HepG2 (cell line): ENCODE measurements around the gene EIF3B. TPM values are rescaled to one million over a fixed set of nuclear protein-coding genes. Genes with fewer than 3 reads are reported as not detected.

Source experiments
- ARID5B ChIP-seq: IDR thresholded peaks from 2 replicates; pipeline ENCODE4 v1.4.0; 2020; ENCODE audit warnings: mild to moderate bottlenecking, missing genetic modification reagents
- CBFB ChIP-seq: sonication (generic); formaldehyde crosslinking; IDR thresholded peaks from 2 replicates; pipeline ENCODE4 v1.4.0; 2020; ENCODE audit warnings: missing genetic modification reagents
- HNF4G ChIP-seq, 2 experiments: sonication (generic) in 1 of 2; formaldehyde crosslinking in 1 of 2; IDR thresholded peaks; 2 replicates each; pipeline versions ENCODE4 v1.4.0 to v1.6.1; 2011 to 2020; ENCODE audit warnings: borderline replicate concordance in 2 of 2, low read depth in 2 of 2, mild to moderate bottlenecking in 2 of 2, low read length in 1 of 2, missing genetic modification reagents in 1 of 2, moderate library complexity in 1 of 2
- PRDM4 ChIP-seq: sonication (generic); formaldehyde crosslinking; IDR thresholded peaks from 2 replicates; pipeline ENCODE4 v1.9.0; 2021; ENCODE audit warnings: missing genetic modification reagents, borderline replicate concordance
- RNF219 ChIP-seq: sonication (generic); formaldehyde crosslinking; IDR thresholded peaks from 2 replicates; pipeline ENCODE4 v1.5.0; 2020; ENCODE audit warnings: mild to moderate bottlenecking, missing genetic modification reagents
- SMAD3 ChIP-seq: sonication (generic); formaldehyde crosslinking; IDR thresholded peaks from 2 replicates; pipeline ENCODE4 v1.4.0; 2020; ENCODE audit warnings: missing genetic modification reagents
- SPEN ChIP-seq: sonication (generic); formaldehyde crosslinking; IDR thresholded peaks from 2 replicates; pipeline ENCODE4 v1.5.1; 2020; ENCODE audit warnings: low read depth, mild to moderate bottlenecking, missing genetic modification reagents
- USF2 ChIP-seq, 2 experiments: sonication (generic) in 1 of 2; formaldehyde crosslinking in 1 of 2; IDR thresholded peaks; 2 replicates each; pipeline versions ENCODE4 v1.5.1 to v1.6.1; 2011 to 2020; ENCODE audit warnings: borderline replicate concordance in 1 of 2, low read depth in 1 of 2, low read length in 1 of 2, mild to moderate bottlenecking in 1 of 2, missing genetic modification reagents in 1 of 2, moderate library complexity in 1 of 2
- ZFP36L2 ChIP-seq: sonication (generic); formaldehyde crosslinking; IDR thresholded peaks from 2 replicates; pipeline ENCODE4 v1.4.0; 2020; ENCODE audit warnings: missing genetic modification reagents
- ZNF138 ChIP-seq: sonication (generic); formaldehyde crosslinking; IDR thresholded peaks from 2 replicates; pipeline ENCODE4 v1.5.0; 2020; ENCODE audit warnings: mild to moderate bottlenecking, low read depth, missing genetic modification reagents
- ZNF432 ChIP-seq: sonication (generic); formaldehyde crosslinking; IDR thresholded peaks from 2 replicates; pipeline ENCODE4 v1.5.0; 2020; ENCODE audit warnings: missing genetic modification reagents, mild to moderate bottlenecking, borderline replicate concordance
- ZNF639 ChIP-seq: conservative IDR thresholded peaks from 2 replicates; pipeline ENCODE4 v1.6.1; 2018; ENCODE audit warnings: missing genetic modification reagents
- polyA plus RNA-seq, 8 experiments: library from polyadenylated mRNA; depleted of rRNA in 3 of 8; stranded (reverse) in 7 of 8; unstranded in 1 of 8; fragments of >200 nt; fragmentation: Illumina TruSeq in 4 of 8; extraction: Trizol in 4 of 8; gene quantifications; 2 replicates each; pipeline versions ENCODE4 v1.2.1 to v1.2.3, GENCODE V29; 2011 to 2016; ENCODE audit warnings: low read depth in 4 of 8, missing spikeins in 1 of 8, mixed read lengths in 1 of 8; ENCODE audit not compliant: insufficient read depth in 1 of 8
- total RNA-seq, 5 experiments: library from RNA; depleted of rRNA; stranded (reverse); fragments of >200 nt; fragmentation: Illumina TruSeq; extraction: Trizol; gene quantifications; 2 replicates each; pipeline ENCODE4 v1.2.3, GENCODE V29; 2016; ENCODE audit warnings: low read depth in 1 of 5

The EIF3B gene
- total and polyA plus RNA-seq, 2 of the 13 experiments (the other 11 are each of a cell fraction or from before 2014, with no cell fraction given): 92.2 to 241 TPM

GRCh38 chr7:2354186-2354938, at the start of gene EIF3B (continued):
- TF ChIP-seq USF2 (IDR thresholded peaks at IDR 0.05; ENCODE audit: low read depth, low read length) (no peak), USF2 (CRISPR knock-in tag; IDR thresholded peaks at IDR 0.05; ENCODE audit: borderline replicate concordance) (peak; percentile 91; the same call in 1 of the 2 replicates), SPEN (CRISPR knock-in tag) (peak; percentile 78), ZNF639 (CRISPR knock-in tag) (no peak), ZFP36L2 (CRISPR knock-in tag) (no peak), ZNF432 (CRISPR knock-in tag) (no peak), ARID5B (CRISPR knock-in tag) (no peak), RNF219 (CRISPR knock-in tag) (no peak), CBFB (CRISPR knock-in tag) (no peak), PRDM4 (CRISPR knock-in tag) (no peak), ZNF138 (CRISPR knock-in tag) (no peak), SMAD3 (CRISPR knock-in tag) (no peak; the same call in 1 of the 2 replicates), HNF4G (IDR thresholded peaks at IDR 0.05; ENCODE audit: borderline replicate concordance, low read depth, low read length) (no peak), HNF4G (CRISPR knock-in tag; IDR thresholded peaks at IDR 0.05; ENCODE audit: borderline replicate concordance, low read depth) (no peak)
